HCT116 (cell line): ENCODE measurements around the gene ITM2C.

Experiments used
- CTCF ChIP-seq, 3 experiments: fragments of 200-600 bp in 1 of 3; sonication (generic) in 1 of 3; IDR thresholded peaks in 2 of 3; conservative IDR thresholded peaks in 1 of 3; 2 replicates each; pipeline ENCODE4 v1.5.1; 2012 to 2017; ENCODE audit warnings: low read depth in 2 of 3, low read length in 2 of 3, antibody characterized with exemption in 1 of 3, borderline replicate concordance in 1 of 3, control low read depth in 1 of 3, mild to moderate bottlenecking in 1 of 3, mixed read lengths in 1 of 3, mixed run types in 1 of 3, moderate library complexity in 1 of 3; ENCODE audit not compliant: insufficient read depth in 1 of 3
- EGR1 ChIP-seq: IDR thresholded peaks from 2 replicates; pipeline ENCODE4 v1.6.1; 2012; ENCODE audit warnings: low read depth
- POLR2A ChIP-seq: IDR thresholded peaks from 2 replicates; pipeline ENCODE4 v1.7.0; 2011; ENCODE audit warnings: borderline replicate concordance; ENCODE audit not compliant: insufficient read depth, insufficient read length; ENCODE audit errors: extremely low read depth
- SP1 ChIP-seq: IDR thresholded peaks from 2 replicates; pipeline ENCODE4 v1.6.1; 2012; ENCODE audit warnings: low read depth

GRCh38 chr2:230863442-230864121, 1.2 kb upstream of the ITM2C start:
- TF ChIP-seq CTCF (IDR thresholded peaks at IDR 0.05 in 2 of 3, conservative IDR thresholded peaks at IDR 0.05 in 1 of 3; ENCODE audit: borderline replicate concordance in 1 of 3, insufficient read depth in 1 of 3, low read depth in 2 of 3, low read length in 2 of 3) (no peak), POLR2A (no peak), SP1 (no peak), EGR1 (no peak)
